Neutrophil (primary cell): Measurements from ENCODE around the gene ELMO1.

Experiments used
- H3K27ac ChIP-seq: fragments of 200-600 bp; sonication (generic); 2 replicates; pipeline ENCODE4 v1.5.1; 2016; ENCODE audit warnings: mild to moderate bottlenecking, moderate library complexity
- H3K27me3 ChIP-seq: fragments of 200-600 bp; sonication (generic); 2 replicates; pipeline ENCODE4 v1.6.0; 2016; ENCODE audit warnings: mild to moderate bottlenecking
- H3K36me3 ChIP-seq: fragments of 200-600 bp; sonication (generic); 2 replicates; pipeline ENCODE4 v1.5.1; 2017
- H3K4me1 ChIP-seq, 2 experiments: fragments of 200-600 bp in 1 of 2; sonication (generic) in 1 of 2; 1 replicate in 1 of 2; 2 replicates in 1 of 2; pipeline versions ENCODE4 v1.5.1 to v1.6.1; 2013 to 2016; ENCODE audit warnings: low read depth in 1 of 2, low read length in 1 of 2, mild to moderate bottlenecking in 1 of 2, moderate library complexity in 1 of 2; ENCODE audit not compliant: control insufficient read depth in 1 of 2, insufficient read depth in 1 of 2
- H3K4me3 ChIP-seq, 2 experiments: fragments of 200-600 bp in 1 of 2; sonication (generic) in 1 of 2; 1 replicate in 1 of 2; 2 replicates in 1 of 2; pipeline ENCODE4 v1.5.1; 2013 to 2016; ENCODE audit warnings: low read depth in 1 of 2, low read length in 1 of 2, mild to moderate bottlenecking in 1 of 2, moderate library complexity in 1 of 2
- H3K9me3 ChIP-seq: fragments of 200-600 bp; sonication (generic); 2 replicates; pipeline ENCODE4 v1.5.1; 2016
- TF ChIP-seq, protein P1 (sequence below): fragments of 200-600 bp; sonication (generic); IDR thresholded peaks from 2 replicates; pipeline ENCODE4 v1.5.1; 2016; ENCODE audit warnings: antibody characterized with exemption

The ELMO1 gene

DNA sequence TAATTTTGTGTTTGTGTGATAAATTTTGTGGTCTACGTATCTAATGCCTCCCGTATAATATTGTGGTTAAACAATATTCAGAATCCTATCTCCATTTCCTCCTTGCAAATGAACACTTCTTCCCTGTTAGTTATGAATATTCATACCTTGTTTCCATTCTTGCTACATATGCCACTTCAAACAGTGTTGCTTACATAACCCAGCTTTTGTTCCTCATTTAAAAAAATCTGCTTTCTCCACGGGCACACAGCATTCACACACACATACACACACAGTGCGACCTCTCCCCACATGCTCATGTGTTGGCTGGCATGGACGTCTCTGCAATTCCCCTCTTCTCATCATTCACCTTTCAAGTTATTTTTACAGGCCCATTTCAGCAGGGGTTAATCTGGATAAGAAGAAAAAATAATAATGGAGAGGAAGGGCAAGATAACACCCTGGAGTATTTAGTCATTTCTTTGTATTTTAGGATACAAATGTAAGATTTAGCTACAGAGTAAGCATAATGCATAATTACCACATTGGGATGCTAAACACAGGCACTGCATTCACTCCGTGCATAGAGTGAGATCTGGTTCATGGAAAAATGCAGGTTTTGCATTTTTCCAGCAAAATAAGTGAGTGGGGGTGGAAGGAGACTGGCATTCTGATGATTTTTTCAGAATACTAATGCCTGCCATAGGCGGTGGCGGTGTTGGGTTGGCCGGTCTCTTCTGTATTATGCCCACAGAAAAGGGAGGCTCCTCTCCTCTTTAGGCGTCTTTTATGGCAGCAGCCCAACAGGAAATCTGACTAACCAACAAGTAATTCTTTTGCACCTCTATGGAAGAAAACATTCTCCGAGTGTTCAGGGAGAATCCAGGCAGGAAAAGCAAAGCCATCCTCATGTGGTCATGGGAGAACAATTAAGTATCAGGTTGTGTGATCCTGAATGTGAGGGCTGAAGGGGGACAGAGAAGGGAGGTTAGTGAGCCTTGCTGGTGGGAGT is 31.7 kb upstream of the ELMO1 start:
- Histone ChIP-seq H3K4me3 (peak overlapping the region in 1 of 2 experiments; percentile 23), H3K4me1 (peaks cover 16 to 18% of the 10 kb centered on the region in 2 experiments), H3K27ac (peak overlapping the region; percentile 58), H3K36me3 (no peaks in the 10 kb centered on the region), H3K9me3 (no peaks in the 10 kb centered on the region), H3K27me3 (no peaks in the 10 kb centered on the region)
- TF ChIP-seq, protein P1, sequence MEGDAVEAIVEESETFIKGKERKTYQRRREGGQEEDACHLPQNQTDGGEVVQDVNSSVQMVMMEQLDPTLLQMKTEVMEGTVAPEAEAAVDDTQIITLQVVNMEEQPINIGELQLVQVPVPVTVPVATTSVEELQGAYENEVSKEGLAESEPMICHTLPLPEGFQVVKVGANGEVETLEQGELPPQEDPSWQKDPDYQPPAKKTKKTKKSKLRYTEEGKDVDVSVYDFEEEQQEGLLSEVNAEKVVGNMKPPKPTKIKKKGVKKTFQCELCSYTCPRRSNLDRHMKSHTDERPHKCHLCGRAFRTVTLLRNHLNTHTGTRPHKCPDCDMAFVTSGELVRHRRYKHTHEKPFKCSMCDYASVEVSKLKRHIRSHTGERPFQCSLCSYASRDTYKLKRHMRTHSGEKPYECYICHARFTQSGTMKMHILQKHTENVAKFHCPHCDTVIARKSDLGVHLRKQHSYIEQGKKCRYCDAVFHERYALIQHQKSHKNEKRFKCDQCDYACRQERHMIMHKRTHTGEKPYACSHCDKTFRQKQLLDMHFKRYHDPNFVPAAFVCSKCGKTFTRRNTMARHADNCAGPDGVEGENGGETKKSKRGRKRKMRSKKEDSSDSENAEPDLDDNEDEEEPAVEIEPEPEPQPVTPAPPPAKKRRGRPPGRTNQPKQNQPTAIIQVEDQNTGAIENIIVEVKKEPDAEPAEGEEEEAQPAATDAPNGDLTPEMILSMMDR = no peak

DNA sequence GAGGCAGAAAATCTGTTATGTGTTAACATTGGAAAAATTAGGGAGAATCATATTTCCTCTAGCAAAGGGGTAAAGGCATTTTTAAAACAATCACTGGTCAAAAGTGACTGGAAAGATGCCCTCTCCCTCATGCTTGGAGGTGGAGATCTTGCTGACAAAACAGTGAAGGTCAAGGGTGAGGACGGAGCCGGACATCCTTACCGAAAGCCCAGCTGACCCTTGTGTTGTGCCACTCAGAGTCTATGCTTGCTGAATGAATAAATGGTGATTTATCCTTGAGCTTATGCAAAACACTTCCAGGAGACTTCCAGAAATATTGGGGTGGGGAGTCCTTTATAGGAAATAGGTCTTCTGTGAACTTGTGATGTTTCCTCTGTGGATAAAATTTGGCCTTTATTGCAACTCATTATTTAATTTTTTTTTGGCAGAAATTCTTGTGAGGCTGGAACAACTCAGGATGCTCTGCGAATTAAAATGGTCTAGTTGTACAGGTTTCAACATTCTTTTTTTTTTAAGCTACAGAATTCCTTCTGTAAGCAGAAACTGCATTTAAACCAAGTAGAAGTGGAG is 28.3 kb upstream of the ELMO1 start:
- H3K36me3 ChIP-seq = no peaks in the 10 kb centered on the region
- H3K27ac ChIP-seq = no peak overlapping the region
- TF ChIP-seq, protein P1 = no peak
- no peaks in the 10 kb centered on the region for H3K27me3 ChIP-seq
- no peaks in the 10 kb centered on the region for H3K9me3 ChIP-seq
- H3K4me1 ChIP-seq = peaks cover 16 to 18% of the 10 kb centered on the region in 2 experiments
- H3K4me3 ChIP-seq = no peak overlapping the region

DNA sequence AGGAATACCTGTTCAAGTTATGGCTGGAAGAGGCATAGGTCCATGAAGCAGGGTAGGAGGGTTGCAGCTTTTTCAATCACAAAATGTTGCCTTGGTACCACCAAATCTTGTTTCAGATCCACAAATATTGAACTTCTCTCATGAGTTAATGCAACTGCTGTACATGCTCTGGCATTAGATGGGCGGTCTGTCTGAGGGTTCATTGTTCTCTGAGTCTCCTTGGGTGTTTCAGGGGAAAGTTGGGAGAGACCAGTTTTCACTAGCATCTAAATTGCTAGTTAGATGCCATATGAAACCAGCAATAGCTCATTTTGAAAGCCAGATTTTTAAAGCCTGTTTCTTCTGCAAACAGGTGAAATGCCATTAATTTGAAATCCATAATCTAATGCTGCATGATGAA is 27.8 kb upstream of the ELMO1 start:
- Histone ChIP-seq H3K4me1 (peaks cover 16 to 18% of the 10 kb centered on the region in 2 experiments), H3K27ac (no peak overlapping the region), H3K36me3 (no peaks in the 10 kb centered on the region), H3K4me3 (no peak overlapping the region), H3K9me3 (no peaks in the 10 kb centered on the region), H3K27me3 (no peaks in the 10 kb centered on the region)
- TF ChIP-seq, protein P1 = no peak

DNA sequence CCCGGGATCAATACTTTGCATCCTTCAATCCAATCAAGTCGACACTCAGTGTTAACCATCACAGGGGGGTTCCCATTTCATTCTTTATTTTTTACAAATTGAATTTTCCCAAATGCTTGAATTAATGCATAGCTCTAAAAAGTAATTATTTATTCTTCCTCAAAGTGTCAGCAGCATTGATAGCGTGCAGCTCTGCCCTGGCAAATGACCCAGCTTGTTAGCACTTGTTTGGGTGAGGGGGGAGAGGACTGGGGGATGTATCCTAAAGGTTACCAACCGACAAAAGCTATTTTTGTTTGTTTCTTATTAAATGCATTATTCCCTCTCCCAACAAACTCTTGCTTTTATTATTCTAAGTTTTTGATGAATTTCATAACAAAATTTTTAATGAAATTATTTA is 27.0 kb upstream of the ELMO1 start:
- TF ChIP-seq, protein P1 = no peak
- Histone ChIP-seq H3K27ac (no peak overlapping the region), H3K4me3 (no peak overlapping the region), H3K36me3 (no peaks in the 10 kb centered on the region), H3K9me3 (no peaks in the 10 kb centered on the region), H3K27me3 (no peaks in the 10 kb centered on the region), H3K4me1 (peaks cover 11% of the 10 kb centered on the region in 2 experiments)

DNA sequence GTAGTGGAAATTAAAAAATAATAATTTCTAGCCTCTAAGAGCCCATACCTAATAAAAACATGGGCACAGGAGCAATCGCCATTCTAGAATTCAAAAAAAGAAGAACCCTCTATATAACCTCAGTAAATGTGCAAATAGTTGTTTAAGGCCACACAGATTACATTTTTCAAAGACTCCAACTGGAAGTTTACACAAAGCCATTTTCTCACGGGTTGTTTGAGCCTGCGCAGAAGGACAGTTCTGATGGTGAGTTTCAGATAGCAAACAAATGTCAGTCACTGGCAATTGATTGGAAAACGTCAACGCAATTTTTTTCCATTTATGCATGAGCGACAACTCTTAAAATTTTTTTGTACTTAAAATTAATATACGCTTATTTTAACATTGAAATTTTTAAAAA is 23.0 kb upstream of the ELMO1 start:
- no peak overlapping the region for H3K4me3 ChIP-seq
- H3K36me3 ChIP-seq = no peaks in the 10 kb centered on the region
- H3K27me3 ChIP-seq = no peaks in the 10 kb centered on the region
- no peaks in the 10 kb centered on the region for H3K9me3 ChIP-seq
- no peaks in the 10 kb centered on the region for H3K4me1 ChIP-seq
- TF ChIP-seq, protein P1 = no peak
- H3K27ac ChIP-seq = no peak overlapping the region
